Measurements from ENCODE around the gene PPP1R7.

The PPP1R7 gene

GRCh38 chr2:241225983-241226382 lies 75.7 kb downstream of the PPP1R7 start:
- Histone ChIP-seq H3K36me3 (peaks cover 45 to 61% (median 55%) of the 10 kb centered on the region in 3 donors), H3K9me3 (no peaks in the 10 kb centered on the region), H3K4me3 (no peak overlapping the region), H3K4me1 (peaks cover 0 to 7% (median 0%) of the 10 kb centered on the region in 4 donors), H3K27me3 (no peaks in the 10 kb centered on the region), H3K27ac (no peak overlapping the region)
- DNase-seq: no peak
- intact Hi-C loops (cut with DNase I; ENCODE audit: low total_unique reads): no loop called here
- no peak for TF ChIP-seq CTCF (IDR thresholded peaks at IDR 0.05)

- no peak for TF ChIP-seq CTCF (IDR thresholded peaks at IDR 0.05)
- Histone ChIP-seq H3K36me3 (peaks cover 53 to 70% (median 64%) of the 10 kb centered on the region in 3 donors), H3K9me3 (no peaks in the 10 kb centered on the region), H3K4me1 (peaks cover 0 to 7% (median 0%) of the 10 kb centered on the region in 4 donors), H3K4me3 (no peak overlapping the region), H3K27me3 (no peaks in the 10 kb centered on the region), H3K27ac (no peak overlapping the region)
- DNase-seq: no peak
- intact Hi-C loops (cut with DNase I; ENCODE audit: low total_unique reads): no loop called here
Measured at GRCh38 chr2:241226723-241227572, 76.7 kb downstream of the PPP1R7 start.

- Histone ChIP-seq H3K4me1 (peaks cover 0 to 7% (median 0%) of the 10 kb centered on the region in 4 donors), H3K9me3 (no peaks in the 10 kb centered on the region), H3K4me3 (no peak overlapping the region), H3K27ac (no peak overlapping the region), H3K36me3 (peaks cover 59 to 77% (median 69%) of the 10 kb centered on the region in 3 donors), H3K27me3 (no peaks in the 10 kb centered on the region)
- DNase-seq: no peak
- no peak for TF ChIP-seq CTCF (IDR thresholded peaks at IDR 0.05)
- intact Hi-C loops (cut with DNase I; ENCODE audit: low total_unique reads): no loop called here
Measured at GRCh38 chr2:241227594-241227993, 77.3 kb downstream of the PPP1R7 start.

GRCh38 chr2:241228081-241228859 lies 78.0 kb downstream of the PPP1R7 start:
- no peak for TF ChIP-seq CTCF (IDR thresholded peaks at IDR 0.05)
- Histone ChIP-seq H3K4me1 (peaks cover 0 to 7% (median 0%) of the 10 kb centered on the region in 4 donors), H3K36me3 (peaks cover 66 to 84% (median 76%) of the 10 kb centered on the region in 3 donors), H3K4me3 (no peak overlapping the region), H3K27me3 (no peaks in the 10 kb centered on the region), H3K9me3 (no peaks in the 10 kb centered on the region), H3K27ac (no peak overlapping the region)
- DNase-seq: no peak
- intact Hi-C loops (cut with DNase I; ENCODE audit: low total_unique reads): no loop called here

GRCh38 chr2:241228860-241229516 lies 78.7 kb downstream of the PPP1R7 start:
- Histone ChIP-seq H3K27ac (no peak overlapping the region), H3K36me3 (peaks cover 72 to 91% (median 83%) of the 10 kb centered on the region in 3 donors), H3K4me1 (peaks cover 0 to 5% (median 0%) of the 10 kb centered on the region in 4 donors), H3K4me3 (no peak overlapping the region), H3K27me3 (no peaks in the 10 kb centered on the region), H3K9me3 (no peaks in the 10 kb centered on the region)
- DNase-seq: no peak
- intact Hi-C loops (cut with DNase I; ENCODE audit: low total_unique reads): no loop called here
- TF ChIP-seq CTCF (IDR thresholded peaks at IDR 0.05): no peak
